HG03558 (cell line): Measurements from ENCODE around the gene RTL3.

Experiments used
- ATAC-seq: cut with Tn5 transposase; IDR thresholded peaks from one replicate; pipeline ENCODE4 v1.9.1; 2021; ENCODE audit warnings: moderate number of reproducible peaks; ENCODE audit not compliant: unreplicated experiment; ENCODE audit errors: extremely low read depth

The RTL3 gene

GRCh38 chrX:78622831-78623230 is 36.3 kb downstream of the RTL3 start:
- no peak for ATAC-seq

GRCh38 chrX:78619834-78620233 is 39.3 kb downstream of the RTL3 start:
- no peak for ATAC-seq

GRCh38 chrX:78618987-78619386 is 40.1 kb downstream of the RTL3 start:
- ATAC-seq: no peak

- no peak for ATAC-seq
Measured at GRCh38 chrX:78614264-78614663, 44.9 kb downstream of the RTL3 start.
